Choroid plexus epithelial cell (primary cell): ENCODE results near the gene SLC24A4.

Experiments used
- DNase-seq: peaks from one replicate; pipeline ENCODE4 v3.0.0-alpha.2; 2010; ENCODE audit warnings: low read depth
- H3K4me3 ChIP-seq: 2 replicates; pipeline ENCODE4 v1.5.1; 2011; ENCODE audit warnings: low read depth, mild to moderate bottlenecking, control low read depth, low read length, moderate library complexity
- TF ChIP-seq, protein P1 (sequence below): conservative IDR thresholded peaks from 2 replicates; pipeline ENCODE4 v1.5.1; 2011; ENCODE audit warnings: low read depth, mild to moderate bottlenecking, control low read depth, inconsistent platforms, low read length, moderate library complexity

SLC24A4 gene

DNA sequence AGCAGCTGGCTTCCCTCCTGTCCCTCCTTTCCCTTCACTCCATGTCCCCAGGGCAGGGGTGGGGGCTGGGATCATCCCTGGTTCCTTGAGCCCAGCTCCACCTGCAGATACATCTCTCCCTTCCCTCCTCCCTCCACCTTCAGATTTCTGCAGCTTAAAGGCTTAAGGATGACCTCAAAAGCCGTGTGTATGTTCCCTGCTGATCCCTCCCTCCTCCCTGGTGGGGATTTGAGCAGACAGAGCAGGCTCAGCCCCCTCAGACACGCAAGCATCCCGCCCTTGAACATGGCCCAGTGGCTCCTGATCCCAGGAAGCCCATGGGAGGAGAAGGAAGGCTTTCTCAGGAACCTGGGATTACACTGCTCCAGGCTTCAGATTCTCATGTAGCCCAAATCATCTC lies 107.7 kb downstream of the SLC24A4 start:
- DNase-seq = no peak
- H3K4me3 ChIP-seq = no peak overlapping the region
- TF ChIP-seq, protein P1, sequence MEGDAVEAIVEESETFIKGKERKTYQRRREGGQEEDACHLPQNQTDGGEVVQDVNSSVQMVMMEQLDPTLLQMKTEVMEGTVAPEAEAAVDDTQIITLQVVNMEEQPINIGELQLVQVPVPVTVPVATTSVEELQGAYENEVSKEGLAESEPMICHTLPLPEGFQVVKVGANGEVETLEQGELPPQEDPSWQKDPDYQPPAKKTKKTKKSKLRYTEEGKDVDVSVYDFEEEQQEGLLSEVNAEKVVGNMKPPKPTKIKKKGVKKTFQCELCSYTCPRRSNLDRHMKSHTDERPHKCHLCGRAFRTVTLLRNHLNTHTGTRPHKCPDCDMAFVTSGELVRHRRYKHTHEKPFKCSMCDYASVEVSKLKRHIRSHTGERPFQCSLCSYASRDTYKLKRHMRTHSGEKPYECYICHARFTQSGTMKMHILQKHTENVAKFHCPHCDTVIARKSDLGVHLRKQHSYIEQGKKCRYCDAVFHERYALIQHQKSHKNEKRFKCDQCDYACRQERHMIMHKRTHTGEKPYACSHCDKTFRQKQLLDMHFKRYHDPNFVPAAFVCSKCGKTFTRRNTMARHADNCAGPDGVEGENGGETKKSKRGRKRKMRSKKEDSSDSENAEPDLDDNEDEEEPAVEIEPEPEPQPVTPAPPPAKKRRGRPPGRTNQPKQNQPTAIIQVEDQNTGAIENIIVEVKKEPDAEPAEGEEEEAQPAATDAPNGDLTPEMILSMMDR = no peak

DNA sequence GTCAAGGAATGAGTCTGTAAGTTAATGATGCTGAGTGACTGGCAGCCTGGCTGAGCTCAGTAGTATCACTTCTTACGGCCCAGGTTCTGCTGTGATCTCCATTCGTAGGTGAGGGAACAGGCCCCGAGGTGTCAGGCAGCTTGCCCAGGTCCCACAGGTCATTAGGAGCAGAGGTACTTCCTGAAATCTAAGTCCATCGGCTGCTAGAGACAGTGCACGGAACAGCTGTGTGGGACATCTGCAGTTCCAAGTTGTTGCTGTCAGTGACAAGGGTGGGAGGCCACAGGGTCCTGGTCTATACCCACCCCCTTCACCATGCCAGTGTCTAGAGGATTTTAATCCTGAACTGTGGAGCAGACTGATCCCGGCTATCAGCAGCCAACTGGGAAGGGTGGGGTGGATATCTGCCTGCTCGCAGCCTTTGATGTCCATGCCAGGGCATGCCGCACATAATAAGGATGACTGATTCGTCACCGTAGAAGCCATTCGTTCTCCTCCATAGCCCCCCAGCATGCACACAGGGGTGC lies 108.3 kb downstream of the SLC24A4 start:
- TF ChIP-seq, protein P1 = no peak
- H3K4me3 ChIP-seq = no peak overlapping the region
- DNase-seq = no peak

DNA sequence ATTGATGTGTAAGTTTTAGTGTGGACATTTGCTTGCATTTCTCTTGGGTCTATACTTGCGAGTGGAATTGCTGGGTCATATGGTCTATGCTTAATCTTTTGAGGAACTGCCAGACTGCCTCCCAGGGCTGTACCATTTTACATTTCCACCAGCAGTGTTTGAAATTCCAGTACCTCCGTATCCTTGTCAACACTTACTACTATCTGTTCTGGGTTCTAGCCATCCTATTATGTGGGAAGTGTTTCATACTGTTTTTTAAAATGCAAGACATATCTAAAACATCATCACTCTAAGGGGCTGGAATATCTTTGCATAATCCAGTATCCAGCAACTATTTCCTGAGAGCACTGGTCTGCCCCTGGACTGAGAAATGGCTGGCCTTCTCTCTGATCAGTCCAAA lies 110.4 kb downstream of the SLC24A4 start:
- no peak overlapping the region for H3K4me3 ChIP-seq
- no peak for DNase-seq
- TF ChIP-seq, protein P1 = no peak

DNA sequence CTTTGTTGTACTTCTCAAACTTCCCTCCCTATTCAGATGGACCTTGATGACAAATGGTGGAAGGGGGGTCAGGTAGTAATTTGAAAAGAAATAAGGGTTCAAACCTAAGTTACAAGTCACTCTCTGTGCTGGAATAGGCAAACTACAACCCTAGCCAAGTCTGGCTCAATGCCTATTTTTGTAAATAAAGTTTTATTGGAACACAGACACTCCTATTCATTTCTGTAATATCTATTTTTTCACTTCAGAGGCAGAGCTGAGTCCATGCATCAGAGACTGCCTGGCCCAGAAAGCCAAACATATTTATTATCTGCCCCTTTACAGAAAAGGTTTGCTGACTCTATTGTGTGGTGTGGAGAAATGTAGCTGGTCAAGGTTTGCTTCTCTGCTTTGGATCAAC lies 112.2 kb downstream of the SLC24A4 start:
- TF ChIP-seq, protein P1 = no peak
- H3K4me3 ChIP-seq = no peak overlapping the region
- DNase-seq = no peak

DNA sequence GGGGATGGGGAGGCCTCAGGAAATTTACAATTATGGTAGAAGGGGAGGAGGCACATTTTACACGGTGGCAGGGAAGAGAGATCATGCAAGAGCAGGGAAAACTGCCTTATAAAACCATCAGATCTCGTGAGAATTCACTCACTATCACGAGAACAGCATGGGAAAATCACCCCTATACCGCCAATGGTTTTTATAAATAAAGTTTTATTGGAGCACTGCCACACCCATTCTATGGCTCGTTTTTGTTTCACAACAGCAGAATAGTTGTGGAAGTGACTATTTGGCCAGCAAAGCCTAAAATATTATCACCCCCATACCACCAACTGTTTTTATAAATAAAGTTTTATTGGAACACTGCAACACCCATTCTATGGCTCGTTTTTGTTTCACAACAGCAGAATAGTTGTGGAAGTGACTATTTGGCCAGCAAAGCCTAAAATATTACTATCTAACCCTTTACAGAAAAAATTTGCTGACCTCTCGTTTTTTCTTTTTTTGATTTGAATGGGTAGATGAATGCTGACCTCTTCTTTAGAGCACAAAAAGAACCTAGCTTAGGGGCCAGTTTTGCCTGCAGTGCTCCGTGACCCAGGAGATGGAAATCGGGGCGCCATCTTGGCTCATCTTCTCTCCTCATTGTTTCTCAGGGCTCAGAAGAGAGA lies 113.3 kb downstream of the SLC24A4 start:
- TF ChIP-seq, protein P1 = no peak
- H3K4me3 ChIP-seq = no peak overlapping the region
- DNase-seq = no peak

DNA sequence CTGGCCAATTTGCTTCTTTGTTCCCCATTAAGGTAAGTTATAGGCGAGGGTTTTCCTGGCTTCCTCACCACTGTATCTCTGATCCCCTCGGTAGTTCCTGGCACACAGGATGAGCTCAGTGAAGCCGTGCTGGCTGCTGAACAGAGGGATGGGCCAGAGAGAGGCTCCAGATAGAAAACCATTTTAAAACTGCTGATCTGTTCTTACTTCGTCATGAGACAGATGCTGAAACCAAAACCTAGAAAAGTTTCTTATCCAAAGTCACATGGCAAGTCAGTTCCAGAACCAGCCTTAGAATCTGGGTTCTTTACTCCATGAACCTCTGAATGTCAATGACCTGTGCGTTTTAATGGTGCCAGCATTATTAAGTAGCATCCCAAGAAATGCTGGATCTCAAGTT lies 114.3 kb downstream of the SLC24A4 start:
- H3K4me3 ChIP-seq = no peak overlapping the region
- TF ChIP-seq, protein P1 = no peak
- DNase-seq = no peak

DNA sequence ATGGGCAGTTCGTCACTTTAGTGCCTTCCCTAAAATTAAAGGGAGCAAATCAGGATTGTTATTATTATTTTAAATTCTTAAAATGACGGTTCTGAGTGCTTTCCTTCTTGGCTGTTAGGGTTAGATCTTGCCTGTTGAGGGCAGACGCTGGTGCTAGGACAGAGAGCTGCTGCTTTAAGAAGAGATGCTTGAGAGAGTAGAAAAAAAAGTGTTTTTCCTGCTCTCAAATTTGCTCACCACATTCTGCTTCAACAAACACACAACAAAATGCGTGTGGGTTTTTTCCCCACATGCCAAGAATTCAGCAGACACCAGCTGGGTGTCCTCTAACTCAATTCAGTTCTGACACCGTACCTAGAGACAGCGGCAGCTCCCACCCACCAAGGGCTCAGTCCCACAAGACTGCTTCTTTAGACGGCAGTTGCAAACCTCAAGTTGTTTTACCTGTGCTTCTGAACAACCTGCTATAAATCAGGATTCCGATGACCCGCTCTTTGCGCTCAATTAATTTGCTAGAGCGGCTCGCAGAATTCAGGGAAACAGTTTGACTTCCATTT lies 114.8 kb downstream of the SLC24A4 start:
- TF ChIP-seq, protein P1 = no peak
- peak; percentile 11 for DNase-seq
- no peak overlapping the region for H3K4me3 ChIP-seq
